Pons (tissue), 1 donor: ENCODE results near the gene CFAP410.

ENCODE experiments used
- DNase-seq: peaks from one replicate; pipeline ENCODE4 v3.0.0-alpha.2; 2016; ENCODE audit warnings: low spot score

Gene CFAP410

GRCh38 chr21:44316277-44316900 is 22.8 kb downstream of the CFAP410 start:
- DNase-seq: no peak

GRCh38 chr21:44315691-44316203 is 23.4 kb downstream of the CFAP410 start:
- DNase-seq: no peak

- DNase-seq: no peak
Observed at GRCh38 chr21:44314561-44314960, 24.6 kb downstream of the CFAP410 start.

DNA sequence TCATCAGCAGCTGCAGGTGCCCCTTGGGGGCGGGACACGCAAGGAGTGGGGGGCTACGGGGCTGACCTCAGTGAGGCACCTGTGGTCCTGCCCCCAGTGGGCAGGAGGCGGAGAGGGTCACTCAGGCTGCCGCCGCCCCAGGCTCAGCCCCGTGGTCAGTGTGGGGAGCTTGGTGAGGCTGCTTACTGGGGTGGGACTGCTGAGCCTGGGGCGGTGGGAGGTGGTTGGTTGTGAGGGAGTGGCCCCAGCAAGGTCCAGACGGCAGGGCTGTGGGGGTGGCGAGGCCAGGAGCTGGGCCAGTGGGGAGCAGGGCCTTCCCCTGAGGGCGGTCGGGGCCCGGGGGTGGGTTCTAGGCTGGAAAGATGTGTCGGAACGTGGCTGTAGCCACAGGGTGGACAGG is 25.1 kb downstream of the CFAP410 start:
- no peak for DNase-seq

GRCh38 chr21:44313451-44313850 is 25.7 kb downstream of the CFAP410 start:
- no peak for DNase-seq

GRCh38 chr21:44312716-44313115 is 26.5 kb downstream of the CFAP410 start:
- no peak for DNase-seq

GRCh38 chr21:44312089-44312488 is 27.1 kb downstream of the CFAP410 start:
- no peak for DNase-seq

DNA sequence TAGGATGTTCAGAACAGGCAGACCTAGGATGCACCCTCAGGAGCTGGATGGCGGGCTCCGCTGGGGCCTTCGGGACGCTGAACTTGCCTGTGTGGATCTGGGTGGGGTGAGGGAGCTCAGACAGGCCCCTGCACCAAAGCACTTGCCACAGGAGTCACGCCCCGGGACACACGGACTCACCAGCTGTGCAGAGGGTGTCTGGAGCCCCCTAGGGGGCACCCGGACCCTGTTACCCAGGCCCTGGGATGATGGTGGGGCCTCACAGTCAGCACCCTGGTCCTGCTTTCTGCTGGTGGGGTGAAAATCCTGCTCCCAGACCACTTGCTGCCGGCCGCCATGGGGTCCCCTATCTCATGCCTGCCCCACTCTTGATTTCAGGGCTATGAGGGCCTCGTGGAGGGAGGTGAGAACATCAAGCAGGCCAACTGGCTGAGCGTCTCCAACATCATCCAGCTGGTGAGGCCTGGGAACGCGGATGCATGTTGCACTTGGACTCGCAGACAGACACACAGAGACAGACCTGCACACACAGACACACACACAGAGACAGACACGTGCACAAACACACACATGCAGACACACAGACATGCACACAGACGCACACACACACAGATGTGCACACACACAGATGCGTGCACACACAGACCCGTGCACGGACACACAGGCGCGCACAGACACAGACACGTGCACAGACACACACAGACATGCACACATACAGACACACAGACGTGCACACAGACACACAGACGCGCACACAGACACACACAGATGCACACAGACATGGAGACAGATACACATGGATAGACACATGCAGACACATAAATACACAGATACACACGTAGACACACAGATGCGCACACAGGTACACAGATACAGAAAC is 28.3 kb downstream of the CFAP410 start:
- DNase-seq: no peak

GRCh38 chr21:44306936-44307704 is 32.1 kb downstream of the CFAP410 start:
- DNase-seq: no peak

GRCh38 chr21:44305691-44306090 is 33.5 kb downstream of the CFAP410 start:
- DNase-seq: peak; percentile 74

DNA sequence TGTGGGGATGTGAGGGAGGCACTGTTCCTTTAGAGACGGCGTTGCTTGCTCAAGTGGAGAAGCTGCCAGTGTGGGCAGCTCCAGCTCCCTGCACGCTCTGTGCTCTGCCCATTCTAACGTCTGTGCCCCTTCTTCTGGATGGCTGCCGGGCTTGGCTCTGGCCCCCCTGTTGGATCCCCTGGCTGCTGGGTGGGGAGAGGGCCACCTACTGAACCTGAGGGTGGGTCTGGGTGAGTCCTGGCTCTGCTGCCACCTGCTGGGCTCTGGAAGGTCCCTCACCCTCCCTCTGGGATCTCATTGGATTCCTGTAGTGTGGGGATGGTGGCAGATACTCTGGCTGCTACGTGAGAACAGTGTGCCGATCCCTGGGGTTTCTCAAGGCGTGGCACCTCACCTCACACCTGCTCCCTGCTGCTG is 34.3 kb downstream of the CFAP410 start:
- peak; percentile 79 for DNase-seq

DNA sequence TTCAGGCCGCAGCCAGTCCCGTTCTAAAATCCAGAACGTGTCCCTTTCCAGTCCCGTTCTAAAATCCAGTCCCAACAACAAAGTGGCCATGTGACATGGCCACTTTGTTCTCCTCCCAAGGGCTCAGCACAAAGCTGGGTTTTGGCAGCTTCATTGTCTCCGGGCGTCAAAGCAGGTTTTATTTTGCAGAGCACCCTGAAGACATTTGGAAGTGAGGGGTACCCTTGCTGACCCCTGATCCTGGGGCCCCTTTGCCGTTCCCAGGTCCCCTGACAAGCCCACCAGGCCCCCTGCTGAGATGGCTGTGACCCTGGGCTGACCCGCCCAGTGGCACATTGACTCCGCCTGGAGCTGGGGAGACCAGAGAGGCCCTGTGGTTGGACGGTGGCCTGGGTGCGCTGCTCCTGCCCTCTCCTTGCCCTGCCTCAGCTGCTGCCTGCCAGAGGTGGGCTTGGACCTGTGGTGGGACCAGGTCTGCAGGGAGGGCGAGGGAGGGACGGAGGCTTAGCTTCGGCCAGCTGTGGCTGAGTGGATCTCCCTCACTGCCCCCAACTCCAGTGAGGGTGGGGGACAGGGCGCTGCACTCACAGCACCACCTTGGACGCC is 35.1 kb downstream of the CFAP410 start:
- peak; percentile 75 for DNase-seq

GRCh38 chr21:44303490-44303981 is 35.7 kb downstream of the CFAP410 start:
- no peak for DNase-seq

DNA sequence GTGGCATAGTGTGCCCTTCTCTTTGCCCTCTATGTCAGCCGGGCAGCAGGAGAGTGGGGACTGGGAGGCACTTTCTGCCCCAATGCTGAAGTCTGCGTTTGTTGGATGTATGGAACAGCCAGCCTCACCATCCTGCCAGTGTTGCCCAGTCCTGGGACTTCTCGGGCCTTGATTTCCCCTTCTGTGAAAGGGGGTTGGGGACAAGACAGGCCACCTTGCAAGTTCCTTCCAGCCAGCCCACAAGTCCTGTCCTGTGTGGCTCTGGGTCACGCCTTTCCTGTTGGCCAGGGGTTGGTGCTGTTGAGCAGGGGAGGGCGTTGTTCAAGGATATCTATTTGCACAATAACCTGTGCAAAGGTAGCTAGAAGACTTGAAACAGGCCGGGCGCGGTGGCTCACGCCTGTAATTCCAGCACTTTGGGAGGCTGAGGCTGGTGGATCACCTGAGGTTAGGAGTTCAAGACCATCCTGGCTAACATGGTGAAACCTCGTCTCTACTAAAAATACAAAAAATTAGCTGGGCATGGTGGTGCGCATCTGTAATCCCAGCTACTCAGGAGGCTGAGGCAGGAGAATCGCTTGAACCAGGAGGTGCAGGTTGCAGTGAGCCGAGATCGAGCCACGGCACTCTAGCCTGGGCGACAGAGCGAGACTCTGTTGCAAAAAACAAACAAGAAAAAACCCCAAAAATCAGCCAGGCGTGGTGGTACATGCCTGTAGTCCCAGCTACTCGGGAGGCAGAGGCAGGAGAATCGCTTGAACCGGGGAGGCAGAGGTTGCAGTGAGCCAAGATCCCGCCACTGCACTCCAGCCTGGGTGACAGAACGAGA is 36.4 kb downstream of the CFAP410 start:
- DNase-seq: peak; percentile 35

DNA sequence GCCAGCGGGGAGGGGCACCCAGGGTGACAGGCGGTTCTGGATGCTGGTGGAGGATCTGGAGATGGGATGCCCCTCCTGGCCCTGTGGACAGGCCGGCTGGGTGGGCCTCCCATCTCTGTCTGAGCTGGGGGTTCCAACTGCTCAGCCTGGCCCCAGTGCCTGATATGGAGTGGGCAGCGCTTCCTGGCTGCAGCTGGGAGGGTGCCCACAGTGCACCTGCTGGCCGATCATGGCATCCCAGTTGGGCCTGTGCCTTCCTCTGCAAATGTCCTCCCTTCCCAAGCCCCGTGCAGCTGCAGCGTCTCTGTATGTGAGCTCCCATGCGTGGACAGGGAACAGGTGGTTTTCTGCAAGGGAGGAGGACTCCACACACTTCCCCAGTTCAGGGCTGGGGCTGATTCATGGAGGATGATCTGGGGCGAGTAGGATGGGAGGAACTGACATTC is 37.2 kb downstream of the CFAP410 start:
- peak; percentile 11 for DNase-seq

- no peak for DNase-seq
Observed at GRCh38 chr21:44301141-44301540, 38.0 kb downstream of the CFAP410 start.

DNA sequence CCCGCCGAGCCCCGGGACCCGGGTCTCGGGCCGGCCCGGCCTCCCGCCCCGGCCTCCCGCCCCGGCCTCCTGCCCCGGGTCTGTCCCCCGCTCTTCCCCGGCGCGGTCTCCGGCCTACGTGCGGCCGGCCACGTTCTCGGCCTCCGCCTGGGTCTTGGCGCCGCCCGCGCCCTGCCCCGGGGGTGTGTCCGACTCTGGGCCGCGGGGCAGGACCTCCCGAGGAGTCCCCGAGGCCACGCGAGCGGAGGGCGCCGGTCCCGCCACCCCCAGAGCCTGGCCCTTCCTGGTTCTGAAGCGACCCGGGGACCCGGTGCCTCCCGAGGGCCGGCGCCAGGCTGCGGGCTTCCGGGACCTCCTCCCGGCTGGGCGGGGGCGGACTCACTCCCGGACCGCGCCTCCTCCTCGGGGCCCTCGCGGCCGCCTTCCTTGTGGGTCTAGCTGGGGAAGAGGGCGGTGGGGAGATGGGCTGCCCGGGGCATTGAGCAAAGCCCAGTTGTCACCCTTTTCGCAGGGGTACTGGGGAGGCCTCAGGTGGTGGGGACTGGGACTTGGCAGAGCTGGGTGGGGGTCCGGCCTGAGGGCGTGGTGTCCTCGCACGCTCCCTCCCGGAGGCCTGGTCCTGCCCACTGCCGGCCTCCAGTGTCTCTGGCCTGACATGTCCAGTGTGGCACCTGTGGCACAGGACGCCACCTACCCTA is 38.8 kb downstream of the CFAP410 start:
- peak; percentile 42 for DNase-seq

DNA sequence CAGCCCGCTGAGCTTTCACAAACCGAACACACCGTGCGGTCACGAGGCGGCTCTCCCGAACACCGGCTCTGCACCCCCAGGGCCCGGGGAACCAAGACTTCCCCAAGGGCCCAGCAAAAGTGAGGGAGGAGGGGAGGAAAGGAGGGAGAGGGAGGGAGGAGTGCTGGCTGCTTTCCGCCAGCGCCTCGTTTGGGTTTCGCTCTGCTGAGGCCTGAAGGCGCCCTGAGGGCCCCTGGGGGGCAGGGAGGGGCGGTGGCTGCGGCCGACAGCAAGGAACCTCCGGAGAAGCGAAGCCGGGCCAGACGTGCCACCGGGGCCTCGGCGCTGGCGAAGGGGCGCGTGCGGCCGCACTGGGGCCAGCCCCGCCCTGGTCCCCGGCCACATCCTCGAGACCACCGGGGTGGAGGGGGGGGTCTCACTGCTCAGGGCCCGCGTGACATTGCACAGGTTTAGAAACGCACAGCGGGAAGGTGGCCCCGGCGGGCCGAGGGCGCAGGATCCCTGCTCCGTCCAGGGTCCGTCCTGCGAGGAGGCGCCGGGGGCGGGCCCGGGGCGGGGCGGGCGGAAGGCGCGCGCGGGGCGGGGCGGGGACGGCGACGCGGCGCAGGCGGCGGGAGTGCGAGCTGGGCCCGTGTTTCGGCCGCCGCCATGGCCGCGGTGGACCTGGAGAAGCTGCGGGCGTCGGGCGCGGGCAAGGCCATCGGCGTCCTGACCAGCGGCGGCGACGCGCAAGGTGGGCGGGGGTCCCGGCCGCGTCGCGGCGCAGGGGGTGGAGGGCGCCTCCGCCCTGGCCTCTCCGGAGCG is 39.5 kb downstream of the CFAP410 start, which contains the start of gene PFKL:
Gene PFKL (plus strand): TSS at position 596 of the 804 bp plus-strand sequence. CDS start 53 bp downstream, at position 649.
- peak; percentile 48 for DNase-seq

DNA sequence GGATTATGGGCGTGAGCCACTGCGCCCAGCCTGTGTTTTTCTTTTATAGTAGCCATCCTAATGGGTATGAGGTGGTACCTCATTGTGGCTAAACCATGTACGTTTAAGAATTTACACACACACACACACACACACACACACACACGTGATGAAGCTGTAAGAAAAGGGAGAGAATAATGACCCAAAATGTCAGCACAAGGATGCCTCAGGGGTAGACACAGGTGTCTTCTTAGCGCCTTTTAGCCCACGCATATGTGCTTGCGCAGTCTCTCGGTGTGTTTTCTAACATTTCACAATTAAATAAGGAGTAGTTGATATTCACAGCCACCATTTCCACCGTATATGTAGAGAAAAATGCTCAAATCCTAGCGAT is 40.1 kb downstream of the CFAP410 start:
- DNase-seq: no peak
